ENCODE measurements around the gene SH3BP4. TPM values are rescaled to one million over a fixed set of nuclear protein-coding genes. Genes with fewer than 3 reads are reported as not detected.

The SH3BP4 gene
- total RNA-seq, 2 experiments from 2014 or later: 0.06 TPM; not detected in 1

DNA sequence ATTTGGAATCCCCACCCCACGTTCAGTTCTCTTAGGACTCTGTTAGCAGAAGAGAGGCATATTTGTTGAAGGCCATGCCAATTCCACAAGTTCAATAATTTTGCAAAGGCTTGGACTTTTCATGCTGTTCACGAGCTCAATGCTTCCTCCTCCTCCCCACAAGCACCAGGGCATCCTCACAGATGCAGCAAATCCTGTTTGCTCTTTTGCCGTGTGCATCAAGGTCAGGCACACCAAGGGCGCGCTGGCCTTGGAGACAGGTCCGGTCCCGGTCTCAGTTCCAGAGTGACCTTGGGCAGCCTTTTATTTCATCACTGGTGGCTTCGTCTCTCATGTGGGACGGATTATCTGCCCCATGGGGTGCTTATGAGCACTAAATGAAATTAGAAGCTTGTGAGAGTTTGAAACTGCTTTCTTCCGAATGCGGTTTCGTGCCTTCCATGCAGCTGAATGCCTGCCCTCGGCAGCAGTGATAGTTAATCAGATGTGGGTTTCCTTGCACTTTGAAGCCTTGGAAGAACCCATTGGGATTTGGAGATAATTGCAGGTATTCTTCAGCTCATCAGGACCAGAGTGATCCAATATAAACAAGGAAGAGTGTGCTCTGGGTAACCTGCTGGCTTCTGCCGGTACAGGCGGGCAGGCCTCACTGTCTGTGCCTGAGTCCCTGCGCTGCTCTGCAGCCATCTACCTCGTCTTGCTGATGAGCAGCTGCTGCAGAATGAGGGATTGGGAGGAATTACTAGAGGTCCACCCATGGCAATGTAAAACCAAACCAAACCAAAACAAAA, 140.8 kb downstream of the SH3BP4 start:
- no peaks in the 10 kb centered on the region for H3K79me2 ChIP-seq (ENCODE audit: insufficient read depth, low read depth, low read length)
- no peak overlapping the region for H2AFZ ChIP-seq (ENCODE audit: low read length)
- intact Hi-C loops (cut with micrococcal nuclease; ENCODE audit: unreplicated experiment): no loop called here
- no peak for TF ChIP-seq EZH2phosphoT487 (IDR thresholded peaks at IDR 0.05; ENCODE audit: borderline replicate concordance, low read depth, low read length)
- TF ChIP-seq, protein P1, sequence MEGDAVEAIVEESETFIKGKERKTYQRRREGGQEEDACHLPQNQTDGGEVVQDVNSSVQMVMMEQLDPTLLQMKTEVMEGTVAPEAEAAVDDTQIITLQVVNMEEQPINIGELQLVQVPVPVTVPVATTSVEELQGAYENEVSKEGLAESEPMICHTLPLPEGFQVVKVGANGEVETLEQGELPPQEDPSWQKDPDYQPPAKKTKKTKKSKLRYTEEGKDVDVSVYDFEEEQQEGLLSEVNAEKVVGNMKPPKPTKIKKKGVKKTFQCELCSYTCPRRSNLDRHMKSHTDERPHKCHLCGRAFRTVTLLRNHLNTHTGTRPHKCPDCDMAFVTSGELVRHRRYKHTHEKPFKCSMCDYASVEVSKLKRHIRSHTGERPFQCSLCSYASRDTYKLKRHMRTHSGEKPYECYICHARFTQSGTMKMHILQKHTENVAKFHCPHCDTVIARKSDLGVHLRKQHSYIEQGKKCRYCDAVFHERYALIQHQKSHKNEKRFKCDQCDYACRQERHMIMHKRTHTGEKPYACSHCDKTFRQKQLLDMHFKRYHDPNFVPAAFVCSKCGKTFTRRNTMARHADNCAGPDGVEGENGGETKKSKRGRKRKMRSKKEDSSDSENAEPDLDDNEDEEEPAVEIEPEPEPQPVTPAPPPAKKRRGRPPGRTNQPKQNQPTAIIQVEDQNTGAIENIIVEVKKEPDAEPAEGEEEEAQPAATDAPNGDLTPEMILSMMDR (conservative IDR thresholded peaks at IDR 0.05; ENCODE audit: low read length): no peak
- ChIA-PET POLR2A (no interaction called here), CTCF (ENCODE audit: unreplicated experiment) (no interaction called here)
- H3K36me3 ChIP-seq (ENCODE audit: insufficient read depth, low read length): no peaks in the 10 kb centered on the region
- H3K9me3 ChIP-seq (ENCODE audit: low read length): no peaks in the 10 kb centered on the region
- no peaks in the 10 kb centered on the region for H3K9me2 ChIP-seq (ENCODE audit: insufficient read depth, low read length)
- no peak overlapping the region for H3K27ac ChIP-seq (ENCODE audit: low read depth, low read length, poor library complexity, severe bottlenecking)
- no peak overlapping the region for H3K4me2 ChIP-seq (ENCODE audit: low read length)
- BruUV-seq (replicated peaks): no TSS peak
- no peaks in the 10 kb centered on the region for H3K4me1 ChIP-seq (ENCODE audit: insufficient read depth, low read length, poor library complexity, severe bottlenecking)
- H4K20me1 ChIP-seq (ENCODE audit: insufficient read depth, low read length): no peaks in the 10 kb centered on the region
- no peak for DNase-seq (ENCODE audit: low spot score)
- H3K4me3 ChIP-seq (ENCODE audit: low read depth, low read length, poor library complexity, severe bottlenecking): no peak overlapping the region

DNA sequence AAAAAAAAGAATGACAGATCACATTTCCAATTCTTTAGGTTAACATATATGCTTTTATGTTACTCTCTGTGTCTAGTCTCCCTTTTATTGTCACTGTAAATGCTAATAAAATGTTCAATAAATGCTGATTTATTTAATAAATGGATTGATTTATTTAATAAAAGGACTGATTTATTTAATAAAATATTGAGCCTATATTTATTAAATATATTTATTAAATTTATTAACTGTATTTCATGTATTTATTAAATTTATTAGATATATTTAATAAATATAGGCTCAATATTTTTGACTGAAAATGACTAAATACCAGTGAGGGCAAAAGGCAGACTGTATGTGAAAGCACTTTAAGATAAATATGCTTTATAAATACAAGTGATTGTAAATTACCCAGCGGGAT, 142.6 kb downstream of the SH3BP4 start:
- TF ChIP-seq, protein P1 (conservative IDR thresholded peaks at IDR 0.05; ENCODE audit: low read length): no peak
- no peak overlapping the region for H3K4me2 ChIP-seq (ENCODE audit: low read length)
- no peak overlapping the region for H2AFZ ChIP-seq (ENCODE audit: low read length)
- no peaks in the 10 kb centered on the region for H3K4me1 ChIP-seq (ENCODE audit: insufficient read depth, low read length, poor library complexity, severe bottlenecking)
- no peaks in the 10 kb centered on the region for H4K20me1 ChIP-seq (ENCODE audit: insufficient read depth, low read length)
- CTCF ChIA-PET (ENCODE audit: unreplicated experiment): no interaction called here
- no peaks in the 10 kb centered on the region for H3K9me2 ChIP-seq (ENCODE audit: insufficient read depth, low read length)
- BruUV-seq (replicated peaks): no TSS peak
- no peaks in the 10 kb centered on the region for H3K79me2 ChIP-seq (ENCODE audit: insufficient read depth, low read depth, low read length)
- intact Hi-C loops (cut with micrococcal nuclease; ENCODE audit: unreplicated experiment): no loop called here
- H3K27ac ChIP-seq (ENCODE audit: low read depth, low read length, poor library complexity, severe bottlenecking): no peak overlapping the region
- POLR2A ChIA-PET: no interaction called here
- H3K4me3 ChIP-seq (ENCODE audit: low read depth, low read length, poor library complexity, severe bottlenecking): no peak overlapping the region
- no peaks in the 10 kb centered on the region for H3K36me3 ChIP-seq (ENCODE audit: insufficient read depth, low read length)
- no peaks in the 10 kb centered on the region for H3K9me3 ChIP-seq (ENCODE audit: low read length)
- no peak for DNase-seq (ENCODE audit: low spot score)

DNA sequence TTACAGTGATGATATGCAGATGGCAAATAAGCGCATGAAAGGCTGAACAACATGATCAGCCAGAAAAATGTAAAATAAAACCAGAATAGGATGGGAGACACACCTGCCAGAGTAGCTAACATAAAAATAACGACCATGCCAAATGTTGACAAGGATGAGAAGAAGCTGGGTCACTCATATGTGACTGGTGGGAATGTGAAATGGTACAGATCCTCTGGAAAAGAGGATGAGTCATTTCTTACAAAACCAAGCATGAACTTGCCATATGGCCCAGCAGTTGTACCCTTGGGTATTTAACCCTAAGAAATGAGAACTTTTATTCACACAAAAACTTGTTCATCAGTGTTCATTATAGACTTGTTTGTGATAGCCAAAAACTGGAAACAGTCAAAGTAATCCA, 143.8 kb downstream of the SH3BP4 start:
- H3K27ac ChIP-seq (ENCODE audit: low read depth, low read length, poor library complexity, severe bottlenecking): no peak overlapping the region
- no peak for DNase-seq (ENCODE audit: low spot score)
- no peaks in the 10 kb centered on the region for H3K9me2 ChIP-seq (ENCODE audit: insufficient read depth, low read length)
- H3K4me1 ChIP-seq (ENCODE audit: insufficient read depth, low read length, poor library complexity, severe bottlenecking): no peaks in the 10 kb centered on the region
- H3K79me2 ChIP-seq (ENCODE audit: insufficient read depth, low read depth, low read length): no peaks in the 10 kb centered on the region
- intact Hi-C loops (cut with micrococcal nuclease; ENCODE audit: unreplicated experiment): no loop called here
- H2AFZ ChIP-seq (ENCODE audit: low read length): no peak overlapping the region
- no peaks in the 10 kb centered on the region for H3K36me3 ChIP-seq (ENCODE audit: insufficient read depth, low read length)
- no peak overlapping the region for H3K4me3 ChIP-seq (ENCODE audit: low read depth, low read length, poor library complexity, severe bottlenecking)
- POLR2A ChIA-PET: interaction anchor here (0.8 kb wide), 1 partner anchor 184 kb away, joined by 3 read pairs; no protein-coding TSS in a partner anchor
- H4K20me1 ChIP-seq (ENCODE audit: insufficient read depth, low read length): no peaks in the 10 kb centered on the region
- TF ChIP-seq, protein P1 (conservative IDR thresholded peaks at IDR 0.05; ENCODE audit: low read length): no peak
- no peak for TF ChIP-seq EZH2phosphoT487 (IDR thresholded peaks at IDR 0.05; ENCODE audit: borderline replicate concordance, low read depth, low read length)
- CTCF ChIA-PET (ENCODE audit: unreplicated experiment): no interaction called here
- BruUV-seq (replicated peaks): no TSS peak
- H3K4me2 ChIP-seq (ENCODE audit: low read length): no peak overlapping the region
- no peaks in the 10 kb centered on the region for H3K9me3 ChIP-seq (ENCODE audit: low read length)
